IMR-90 (cell line): Measurements from ENCODE around the gene MGME1. TPM values are rescaled to one million over a fixed set of nuclear protein-coding genes. Genes with fewer than 3 reads are reported as not detected.

Experiments used
- ATAC-seq: fragments of 200-7000 bp; cut with Tn5 transposase; 2 replicates; pipeline ENCODE4 v1.9.1; 2020; ENCODE audit warnings: low read depth, mild to moderate bottlenecking, moderate library complexity
- BruUV-seq: library from RNA; stranded (reverse); fragments of 400-500 nt; replicated peaks from 2 replicates; lab custom pipeline; 2021; lab: Mats Ljungman, UMichigan
- CTCF ChIA-PET: fragments of 300-600 bp; formaldehyde crosslinking; extraction: SDS; loops from one replicate; lab custom pipeline; 2021; ENCODE audit warnings: antibody characterized with exemption; lab: Yijun Ruan, JAX
- POLR2A ChIA-PET: fragments of 300-600 bp; sonication (Branson Sonifier 250); formaldehyde crosslinking; loops from one replicate; lab custom pipeline; 2022; ENCODE audit warnings: antibody characterized with exemption; ENCODE audit not compliant: unreplicated experiment; lab: Charles Lee
- DNase-seq: peaks from one replicate; pipeline ENCODE4 v3.0.0; 2013
- H2AFZ ChIP-seq: replicated peaks from 2 replicates; pipeline ENCODE3; 2013; ENCODE audit warnings: low read length, mild to moderate bottlenecking; ENCODE audit not compliant: poor library complexity
- H2AK5ac ChIP-seq: 2 replicates; pipeline ENCODE4 v1.6.1; 2013; ENCODE audit warnings: low read depth, low read length, inconsistent platforms
- H2AK9ac ChIP-seq: replicated peaks from 2 replicates; pipeline ENCODE3; 2013; ENCODE audit warnings: mild to moderate bottlenecking, low read depth, low read length, moderate library complexity; ENCODE audit not compliant: poor library complexity
- H2BK120ac ChIP-seq: 2 replicates; pipeline ENCODE4 v1.6.1; 2013; ENCODE audit warnings: low read depth, low read length, inconsistent platforms
- H2BK15ac ChIP-seq: 3 replicates; pipeline ENCODE4 v1.6.1; 2013; ENCODE audit warnings: low read depth, low read length, inconsistent platforms
- H2BK20ac ChIP-seq: 2 replicates; pipeline ENCODE4 v1.6.1; 2013; ENCODE audit warnings: low read depth, mild to moderate bottlenecking, inconsistent platforms, low read length, moderate library complexity
- H2BK5ac ChIP-seq: 2 replicates; pipeline ENCODE4 v1.6.1; 2013; ENCODE audit warnings: mild to moderate bottlenecking, low read depth, low read length, inconsistent platforms; ENCODE audit not compliant: poor library complexity, severe bottlenecking
- H3K14ac ChIP-seq: replicated peaks from 2 replicates; pipeline ENCODE4 v1.6.1; 2013; ENCODE audit warnings: low read depth, low read length, inconsistent platforms
- H3K18ac ChIP-seq: 2 replicates; pipeline ENCODE4 v1.6.1; 2013; ENCODE audit warnings: low read depth, low read length, control low read depth
- H3K23ac ChIP-seq: 2 replicates; pipeline ENCODE4 v1.6.1; 2013; ENCODE audit warnings: low read depth, low read length, inconsistent platforms
- H3K27ac ChIP-seq: 2 replicates; pipeline ENCODE4 v1.5.1; 2013; ENCODE audit warnings: mild to moderate bottlenecking, control low read depth, low read length; ENCODE audit not compliant: insufficient read depth
- H3K27me3 ChIP-seq: 2 replicates; pipeline ENCODE4 v1.6.1; 2013; ENCODE audit warnings: low read length; ENCODE audit not compliant: control insufficient read depth, insufficient read depth
- H3K36me3 ChIP-seq: 2 replicates; pipeline ENCODE4 v1.6.1; 2013; ENCODE audit warnings: low read length, mixed read lengths; ENCODE audit not compliant: control insufficient read depth, insufficient read depth
- H3K4ac ChIP-seq: 2 replicates; pipeline ENCODE4 v1.6.1; 2013; ENCODE audit warnings: low read depth, low read length, inconsistent platforms
- H3K4me1 ChIP-seq: 2 replicates; pipeline ENCODE4 v1.6.1; 2013; ENCODE audit warnings: low read length, mixed read lengths; ENCODE audit not compliant: control insufficient read depth, insufficient read depth
- H3K4me2 ChIP-seq: 2 replicates; pipeline ENCODE4 v1.6.1; 2013; ENCODE audit warnings: low read depth, mild to moderate bottlenecking, control low read depth, low read length, moderate library complexity
- H3K4me3 ChIP-seq: 2 replicates; pipeline ENCODE4 v1.5.1; 2013; ENCODE audit warnings: low read depth, mild to moderate bottlenecking, control low read depth, low read length, moderate library complexity; ENCODE audit not compliant: insufficient read depth
- H3K56ac ChIP-seq: 2 replicates; pipeline ENCODE4 v1.6.1; 2013; ENCODE audit warnings: low read length, inconsistent platforms; ENCODE audit not compliant: insufficient read depth; ENCODE audit errors: extremely low read depth
- H3K79me1 ChIP-seq, 2 experiments: 2 replicates each; pipeline ENCODE4 v1.6.1; 2013; ENCODE audit warnings: low read length in 2 of 2, inconsistent platforms in 1 of 2, low read depth in 1 of 2
- H3K9ac ChIP-seq: 2 replicates; pipeline ENCODE4 v1.6.1; 2013; ENCODE audit warnings: low read depth, low read length, control low read depth
- H3K9me1 ChIP-seq: 2 replicates; pipeline ENCODE4 v1.6.1; 2013; ENCODE audit warnings: low read length, inconsistent platforms; ENCODE audit not compliant: insufficient read depth
- H3K9me3 ChIP-seq: 2 replicates; pipeline ENCODE4 v1.6.1; 2013; ENCODE audit warnings: low read length; ENCODE audit not compliant: control insufficient read depth, insufficient read depth
- H4K20me1 ChIP-seq: 2 replicates; pipeline ENCODE4 v1.6.1; 2013; ENCODE audit warnings: low read length, inconsistent platforms; ENCODE audit not compliant: insufficient read depth
- H4K5ac ChIP-seq: 2 replicates; pipeline ENCODE4 v1.6.1; 2013; ENCODE audit warnings: mild to moderate bottlenecking, low read depth, low read length, control low read depth
- H4K8ac ChIP-seq, 2 experiments: 2 replicates each; pipeline ENCODE4 v1.6.1; 2013; ENCODE audit warnings: low read depth in 2 of 2, low read length in 2 of 2, control low read depth in 1 of 2, inconsistent platforms in 1 of 2
- H4K91ac ChIP-seq: 2 replicates; pipeline ENCODE4 v1.6.1; 2013; ENCODE audit warnings: low read depth, low read length, inconsistent platforms; ENCODE audit not compliant: insufficient read depth
- CHD1 ChIP-seq: IDR thresholded peaks from 2 replicates; pipeline ENCODE4 v1.6.1; 2012; ENCODE audit warnings: low read depth, low read length, improper control_type of control experiment
- CTCF ChIP-seq: conservative IDR thresholded peaks from 2 replicates; pipeline ENCODE4 v1.5.1; 2012; ENCODE audit warnings: mild to moderate bottlenecking, low read depth, low read length, improper control_type of control experiment
- ELK1 ChIP-seq: fragments of 150-350 bp; IDR thresholded peaks from 2 replicates; pipeline ENCODE4 v1.6.1; 2016; ENCODE audit warnings: low read depth, mild to moderate bottlenecking, low read length, moderate library complexity, borderline replicate concordance
- RAD21 ChIP-seq: IDR thresholded peaks from 2 replicates; pipeline ENCODE4 v1.6.1; 2012; ENCODE audit warnings: low read length, improper control_type of control experiment
- RFX5 ChIP-seq: IDR thresholded peaks from 2 replicates; pipeline ENCODE4 v1.8.0; 2012; ENCODE audit warnings: low read depth, mild to moderate bottlenecking, low read length, moderate library complexity
- SMC3 ChIP-seq: fragments of 150-350 bp; IDR thresholded peaks from 2 replicates; pipeline ENCODE4 v1.6.1; 2016; ENCODE audit warnings: low read depth, mild to moderate bottlenecking, antibody characterized with exemption, low read length, moderate library complexity
- USF2 ChIP-seq: fragments of 150-350 bp; IDR thresholded peaks from 2 replicates; pipeline ENCODE4 v1.6.1; 2017; ENCODE audit warnings: mild to moderate bottlenecking, antibody characterized with exemption, low read length, low read depth
- WGBS, 2 experiments: methylation state at CpG; one replicate each; pipeline versions ENCODE4 v1.1.5 to v1.1.7; 2013; ENCODE audit warnings: missing lambda C conversion rate in 2 of 2; ENCODE audit not compliant: insufficient read length in 1 of 2; ENCODE audit errors: extremely low coverage in 2 of 2; 5-methylcytosine and 5-hydroxymethylcytosine counted together
- dilution Hi-C: fragments of 300-500 bp; cut with HindIII; formaldehyde crosslinking; loops from one replicate; pipeline ENCODE4 v1.14.3; 2018; ENCODE audit warnings: low sequenced_read_pairs; ENCODE audit not compliant: unreplicated experiment
- in situ Hi-C: fragments of 300-500 bp; cut with MboI; formaldehyde crosslinking; loops from 3 replicates; pipeline ENCODE4 v1.14.3; 2019; ENCODE audit warnings: low sequenced_read_pairs, inconsistent platforms, mixed read lengths
- intact Hi-C: fragments of 100-400 bp; cut with micrococcal nuclease; formaldehyde crosslinking; loops from 2 replicates; pipeline ENCODE4 v1.10.0; 2022
- polyA plus RNA-seq, 3 experiments: library from polyadenylated mRNA; depleted of rRNA; stranded (reverse); fragments of >200 nt; gene quantifications; 2 replicates each; pipeline ENCODE4 v1.2.3, GENCODE V29; 2012; ENCODE audit warnings: low replicate concordance in 1 of 3
- total RNA-seq: library from RNA; depleted of rRNA; stranded (reverse); fragments of >200 nt; gene quantifications from 2 replicates; pipeline ENCODE4 v1.2.3, GENCODE V29; 2012

The MGME1 gene
- total and polyA plus RNA-seq, 2 of the 4 experiments (the other 2 are of a cell fraction) = 7.2 to 9.3 TPM

GRCh38 chr20:17953935-17954334, 14.9 kb upstream of the MGME1 start:
- in situ Hi-C loops = no loop called here
- Histone ChIP-seq H4K20me1 (peaks cover 55% of the 10 kb centered on the region), H2BK20ac (no peak overlapping the region), H2BK120ac (no peak overlapping the region), H3K79me1 (peaks cover 32 to 74% of the 10 kb centered on the region in 2 experiments), H3K18ac (no peak overlapping the region), H3K27ac (no peak overlapping the region), H3K23ac (no peak overlapping the region), H3K9ac (no peak overlapping the region), H4K8ac (no peak overlapping the region; a peak in 1 of 4 replicates), H3K27me3 (no peaks in the 10 kb centered on the region), H2AK9ac (no peak overlapping the region), H3K56ac (no peak overlapping the region), H2BK15ac (no peak overlapping the region), H2AFZ (no peak overlapping the region), H3K36me3 (peaks cover 58% of the 10 kb centered on the region), H4K91ac (no peak overlapping the region), H3K9me3 (no peaks in the 10 kb centered on the region), H3K4ac (no peak overlapping the region), H4K5ac (no peak overlapping the region), H3K4me1 (peaks cover 12% of the 10 kb centered on the region), H3K4me3 (no peak overlapping the region), H3K14ac (no peak overlapping the region), H2AK5ac (no peak overlapping the region), H2BK5ac (no peak overlapping the region), H3K9me1 (peaks cover 6% of the 10 kb centered on the region), H3K4me2 (no peak overlapping the region)
- CTCF ChIA-PET = no interaction called here
- POLR2A ChIA-PET = no interaction called here
- WGBS, 2 experiments = no CpG with 5 or more reads among the region's 5 CpGs
- ATAC-seq (no peak), DNase-seq (no peak)
- BruUV-seq = no TSS peak
- intact Hi-C loops = no loop called here
- TF ChIP-seq RAD21 (no peak), CTCF (no peak), USF2 (no peak), CHD1 (no peak), RFX5 (no peak), SMC3 (no peak), ELK1 (no peak)
- dilution Hi-C loops = no loop called here
